B cell (primary cell): ENCODE results near the gene PAX3. TPM values are rescaled to one million over a fixed set of nuclear protein-coding genes. Genes with fewer than 3 reads are reported as not detected.

ENCODE experiments used
- ATAC-seq: fragments of 200-7000 bp; cut with Tn5 transposase; one replicate; pipeline ENCODE4 v1.10.0; 2021; ENCODE audit warnings: low read depth, mild to moderate bottlenecking, moderate number of reproducible peaks, moderate library complexity
- CTCF ChIA-PET: fragments of 350-600 bp; sonication (Branson Sonifier 250); formaldehyde crosslinking; loops from one replicate; lab custom pipeline; 2021; ENCODE audit warnings: antibody characterized with exemption, inconsistent platforms; lab: Charles Lee
- POLR2A ChIA-PET: fragments of 350-600 bp; sonication (Branson Sonifier 250); formaldehyde crosslinking; loops from one replicate; lab custom pipeline; 2021; ENCODE audit warnings: antibody characterized with exemption; lab: Charles Lee
- DNase-seq: peaks from one replicate; pipeline ENCODE4 v3.0.0; 2013
- H2AFZ ChIP-seq: 2 replicates; pipeline ENCODE4 v1.6.1; 2012; ENCODE audit warnings: mild to moderate bottlenecking, low read depth, low read length; ENCODE audit not compliant: insufficient read depth, poor library complexity, severe bottlenecking
- H3K27ac ChIP-seq, 2 donors: 1 replicate in 1 of 2; 2 replicates in 1 of 2; pipeline ENCODE4 v1.5.1; 2012 to 2013; ENCODE audit warnings: low read length in 2 of 2, mild to moderate bottlenecking in 2 of 2, moderate library complexity in 1 of 2
- H3K27me3 ChIP-seq, 4 experiments: fragments of 200-600 bp in 1 of 4; sonication (generic) in 1 of 4; replicated peaks in 1 of 4; 1 replicate in 2 of 4; 2 replicates in 2 of 4; pipeline versions ENCODE4 v1.6.1 to v1.7.0; 2013 to 2016; ENCODE audit warnings: low read length in 3 of 4, mild to moderate bottlenecking in 2 of 4, mixed read lengths in 1 of 4, moderate library complexity in 1 of 4; ENCODE audit not compliant: insufficient read depth in 4 of 4, control insufficient read depth in 3 of 4; ENCODE audit errors: control extremely low read depth in 1 of 4
- H3K36me3 ChIP-seq, 2 experiments: replicated peaks in 1 of 2; 1 replicate in 1 of 2; 2 replicates in 1 of 2; pipeline versions ENCODE4 v1.6.1 to v1.7.1; 2013; ENCODE audit warnings: low read length in 1 of 2; ENCODE audit not compliant: insufficient read depth in 2 of 2, control insufficient read depth in 1 of 2; ENCODE audit errors: control extremely low read depth in 1 of 2, extremely low read depth in 1 of 2
- H3K4me1 ChIP-seq, 2 donors: fragments of 200-600 bp in 1 of 2; sonication (generic) in 1 of 2; 1 replicate in 1 of 2; 2 replicates in 1 of 2; pipeline versions ENCODE4 v1.5.1 to v1.6.1; 2013 to 2017; ENCODE audit warnings: low read length in 2 of 2; ENCODE audit not compliant: control insufficient read depth in 2 of 2, insufficient read depth in 2 of 2
- H3K4me2 ChIP-seq: replicated peaks from 2 replicates; pipeline ENCODE3; 2012; ENCODE audit warnings: mild to moderate bottlenecking, low read depth, low read length; ENCODE audit not compliant: poor library complexity, severe bottlenecking
- H3K4me3 ChIP-seq, 5 experiments: fragments of 200-600 bp in 1 of 5; sonication (generic) in 1 of 5; 1 replicate in 3 of 5; 2 replicates in 2 of 5; pipeline versions ENCODE4 v1.5.1 to v1.7.0; 2011 to 2016; ENCODE audit warnings: low read length in 4 of 5, mild to moderate bottlenecking in 4 of 5, low read depth in 2 of 5, control low read depth in 1 of 5, moderate library complexity in 1 of 5; ENCODE audit not compliant: insufficient read depth in 1 of 5; ENCODE audit errors: control extremely low read depth in 1 of 5, extremely low read depth in 1 of 5
- H3K79me2 ChIP-seq: fragments of 200-600 bp; sonication (generic); one replicate; pipeline ENCODE4 v1.6.0; 2016; ENCODE audit warnings: low read length; ENCODE audit not compliant: control insufficient read depth, insufficient read depth
- H3K9ac ChIP-seq: fragments of 200-600 bp; sonication (generic); 2 replicates; pipeline ENCODE4 v1.6.1; 2017; ENCODE audit warnings: mild to moderate bottlenecking, low read length, moderate library complexity
- H3K9me3 ChIP-seq, 3 donors: one replicate each; pipeline versions ENCODE4 v1.6.1 to v1.7.1; 2013; ENCODE audit warnings: low read length in 2 of 3; ENCODE audit not compliant: control insufficient read depth in 2 of 3, insufficient read depth in 1 of 3; ENCODE audit errors: control extremely low read depth in 1 of 3
- H4K20me1 ChIP-seq: 2 replicates; pipeline ENCODE4 v1.6.0; 2012; ENCODE audit warnings: mild to moderate bottlenecking, low read length; ENCODE audit not compliant: insufficient read depth, control insufficient read depth, poor library complexity, severe bottlenecking
- H3K27ac Mint-ChIP-seq: one replicate; pipeline ENCODE4 v1.8.0; 2021; ENCODE audit warnings: mixed read lengths
- H3K27me3 Mint-ChIP-seq: one replicate; pipeline ENCODE4 v1.8.0; 2021; ENCODE audit warnings: mixed read lengths
- H3K4me1 Mint-ChIP-seq: one replicate; pipeline ENCODE4 v1.8.0; 2021; ENCODE audit warnings: mixed read lengths
- H3K4me3 Mint-ChIP-seq: one replicate; pipeline ENCODE4 v1.8.0; 2021; ENCODE audit warnings: mixed read lengths
- H3K9me3 Mint-ChIP-seq: one replicate; pipeline ENCODE4 v1.8.0; 2022; ENCODE audit warnings: mixed read lengths; ENCODE audit not compliant: insufficient read depth
- CTCF ChIP-seq: fragments of 200-600 bp; IDR thresholded peaks from one replicate; pipeline ENCODE4 v1.8.0; 2022; ENCODE audit warnings: antibody characterized with exemption, mild to moderate bottlenecking
- EZH2 ChIP-seq: IDR thresholded peaks from 2 replicates; pipeline ENCODE4 v1.6.1; 2012; ENCODE audit warnings: borderline replicate concordance, low read depth, mild to moderate bottlenecking, moderate library complexity, low read length; ENCODE audit not compliant: insufficient read depth, poor library complexity, severe bottlenecking
- WGBS: methylation state at CpG from one replicate; pipeline ENCODE4 v1.1.5; 2013; ENCODE audit warnings: missing lambda C conversion rate; ENCODE audit not compliant: insufficient coverage; 5-methylcytosine and 5-hydroxymethylcytosine counted together
- intact Hi-C: fragments of 100-400 bp; cut with micrococcal nuclease; formaldehyde crosslinking; loops from one replicate; pipeline ENCODE4 v1.10.0; 2022
- polyA plus RNA-seq: library from polyadenylated mRNA; depleted of rRNA; stranded (reverse); fragments of >200 nt; gene quantifications from 2 replicates; pipeline ENCODE4 v1.2.3, GENCODE V29; 2012
- total RNA-seq, 2 donors: library from RNA; stranded (reverse); fragments of 120-200 nt in 1 of 2; gene quantifications; 1 replicate in 1 of 2; 2 replicates in 1 of 2; pipeline versions ENCODE4 v1.2.3 to v1.2.4, GENCODE V29; 2013 to 2022

Gene PAX3
- total and polyA plus RNA-seq, 2 donors (not counting 1 experiment from before 2014, with no cell fraction given): not detected

GRCh38 chr2:222228054-222228453 is 70.7 kb downstream of the PAX3 start:
- H3K79me2 ChIP-seq: no peaks in the 10 kb centered on the region
- WGBS: 90% methylated on average over 1 of the region's 4 CpGs
- no peak overlapping the region for H2AFZ ChIP-seq
- H3K27ac ChIP-seq: no peak overlapping the region
- no peak overlapping the region for H3K9ac ChIP-seq
- Mint-ChIP-seq H3K9me3 (no peaks in the 10 kb centered on the region), H3K27ac (no peak overlapping the region), H3K27me3 (peaks cover 5% of the 10 kb centered on the region), H3K4me1 (no peaks in the 10 kb centered on the region), H3K4me3 (no peak overlapping the region)
- CTCF ChIA-PET: no interaction called here
- H3K27me3 ChIP-seq: no peaks in the 10 kb centered on the region
- H3K4me1 ChIP-seq: no peaks in the 10 kb centered on the region
- no peaks in the 10 kb centered on the region for H4K20me1 ChIP-seq
- H3K4me3 ChIP-seq: no peak overlapping the region
- DNase-seq (no peak), ATAC-seq (no peak)
- POLR2A ChIA-PET: no interaction called here
- H3K9me3 ChIP-seq: no peaks in the 10 kb centered on the region
- TF ChIP-seq EZH2 (no peak), CTCF (no peak)
- H3K36me3 ChIP-seq: no peaks in the 10 kb centered on the region
- intact Hi-C loops: no loop called here
- no peak overlapping the region for H3K4me2 ChIP-seq

- Histone ChIP-seq H3K36me3 (no peaks in the 10 kb centered on the region), H3K79me2 (no peaks in the 10 kb centered on the region), H4K20me1 (no peaks in the 10 kb centered on the region), H2AFZ (no peak overlapping the region), H3K27ac (no peak overlapping the region), H3K4me1 (no peaks in the 10 kb centered on the region), H3K9me3 (no peaks in the 10 kb centered on the region), H3K4me3 (no peak overlapping the region), H3K4me2 (no peak overlapping the region), H3K9ac (no peak overlapping the region), H3K27me3 (no peaks in the 10 kb centered on the region)
- no peak for TF ChIP-seq EZH2
- TF ChIP-seq CTCF: no peak
- ChIA-PET CTCF (no interaction called here), POLR2A (no interaction called here)
- ATAC-seq (no peak), DNase-seq (no peak)
- Mint-ChIP-seq H3K9me3 (no peaks in the 10 kb centered on the region), H3K27me3 (no peaks in the 10 kb centered on the region), H3K4me3 (no peak overlapping the region), H3K4me1 (no peaks in the 10 kb centered on the region), H3K27ac (no peak overlapping the region)
- WGBS: 100% methylated on average over 1 of the region's 6 CpGs
- intact Hi-C loops: no loop called here
These were observed 80.0 kb downstream of the PAX3 start for GRCh38 chr2:222218786-222219185.
